BJ (cell line): ENCODE measurements around the gene AKR1B1. TPM values are rescaled to one million over a fixed set of nuclear protein-coding genes. Genes with fewer than 3 reads are reported as not detected.

Experiments
- CTCF ChIA-PET: fragments of 350-600 bp; formaldehyde crosslinking; extraction: SDS; loops from one replicate; lab custom pipeline; 2021; ENCODE audit warnings: antibody characterized with exemption, inconsistent platforms; lab: Yijun Ruan, JAX
- POLR2A ChIA-PET: fragments of 300-600 bp; sonication (Branson Sonifier 250); formaldehyde crosslinking; extraction: SDS; loops from one replicate; lab custom pipeline; 2021; ENCODE audit warnings: antibody characterized with exemption; lab: Charles Lee
- DNase-seq: peaks from one replicate; pipeline ENCODE4 v3.0.0-alpha.2; 2011; ENCODE audit warnings: low read depth
- H3K27me3 ChIP-seq: 2 replicates; pipeline ENCODE4 v1.6.0; 2011; ENCODE audit warnings: low read length; ENCODE audit not compliant: control insufficient read depth, insufficient read depth
- H3K36me3 ChIP-seq: 2 replicates; pipeline ENCODE4 v1.5.1; 2011; ENCODE audit warnings: low read length; ENCODE audit not compliant: control insufficient read depth, insufficient read depth
- H3K4me3 ChIP-seq: 2 replicates; pipeline ENCODE4 v1.5.1; 2011; ENCODE audit warnings: low read depth, mild to moderate bottlenecking, control low read depth, low read length
- polyA plus RNA-seq: library from polyadenylated mRNA; depleted of rRNA; stranded (reverse); fragments of >200 nt; gene quantifications from 2 replicates; pipeline ENCODE4 v1.2.3, GENCODE V29; 2011
- TF ChIP-seq, protein P1 (sequence below): IDR thresholded peaks from 2 replicates; pipeline ENCODE4 v1.5.1; 2011; ENCODE audit warnings: low read depth, mild to moderate bottlenecking, control low read depth, inconsistent platforms, low read length, moderate library complexity; ENCODE audit not compliant: insufficient read depth

The AKR1B1 gene
- polyA plus RNA-seq, 1 experiment: 331 TPM

DNA sequence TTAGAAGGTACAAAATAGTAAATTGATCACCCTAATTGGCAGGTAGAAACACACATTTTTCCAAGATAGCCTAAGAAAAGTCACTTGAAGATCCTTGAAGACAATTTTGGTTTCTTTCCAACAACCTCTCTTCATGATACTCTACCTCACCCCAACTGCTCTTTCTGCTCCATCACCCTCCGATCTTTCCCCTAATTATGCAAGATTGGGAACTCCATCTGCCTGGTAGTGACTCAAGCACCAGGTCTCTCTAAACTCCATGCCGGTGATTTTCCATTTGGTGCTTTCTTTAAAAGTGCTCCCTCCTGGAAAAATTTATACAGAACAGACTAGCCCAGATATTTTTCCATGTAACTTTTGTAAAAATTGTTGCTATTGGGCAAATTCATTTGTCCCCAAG lies 1.1 kb upstream of the AKR1B1 start:
- Histone ChIP-seq H3K27me3 (no peaks in the 10 kb centered on the region), H3K4me3 (no peak overlapping the region), H3K36me3 (0 out of 2 replicates have a peak, but pooled peaks cover 2% of the 10 kb centered on the region)
- DNase-seq: no peak
- ChIA-PET POLR2A (no interaction called here), CTCF (interaction anchor here (1.0 to 5.6 kb wide), 5 partner anchors 14 to 54 kb away, joined by 3 to 53 read pairs (median 28); no protein-coding TSS in a partner anchor)
- TF ChIP-seq, protein P1, sequence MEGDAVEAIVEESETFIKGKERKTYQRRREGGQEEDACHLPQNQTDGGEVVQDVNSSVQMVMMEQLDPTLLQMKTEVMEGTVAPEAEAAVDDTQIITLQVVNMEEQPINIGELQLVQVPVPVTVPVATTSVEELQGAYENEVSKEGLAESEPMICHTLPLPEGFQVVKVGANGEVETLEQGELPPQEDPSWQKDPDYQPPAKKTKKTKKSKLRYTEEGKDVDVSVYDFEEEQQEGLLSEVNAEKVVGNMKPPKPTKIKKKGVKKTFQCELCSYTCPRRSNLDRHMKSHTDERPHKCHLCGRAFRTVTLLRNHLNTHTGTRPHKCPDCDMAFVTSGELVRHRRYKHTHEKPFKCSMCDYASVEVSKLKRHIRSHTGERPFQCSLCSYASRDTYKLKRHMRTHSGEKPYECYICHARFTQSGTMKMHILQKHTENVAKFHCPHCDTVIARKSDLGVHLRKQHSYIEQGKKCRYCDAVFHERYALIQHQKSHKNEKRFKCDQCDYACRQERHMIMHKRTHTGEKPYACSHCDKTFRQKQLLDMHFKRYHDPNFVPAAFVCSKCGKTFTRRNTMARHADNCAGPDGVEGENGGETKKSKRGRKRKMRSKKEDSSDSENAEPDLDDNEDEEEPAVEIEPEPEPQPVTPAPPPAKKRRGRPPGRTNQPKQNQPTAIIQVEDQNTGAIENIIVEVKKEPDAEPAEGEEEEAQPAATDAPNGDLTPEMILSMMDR: no peak

DNA sequence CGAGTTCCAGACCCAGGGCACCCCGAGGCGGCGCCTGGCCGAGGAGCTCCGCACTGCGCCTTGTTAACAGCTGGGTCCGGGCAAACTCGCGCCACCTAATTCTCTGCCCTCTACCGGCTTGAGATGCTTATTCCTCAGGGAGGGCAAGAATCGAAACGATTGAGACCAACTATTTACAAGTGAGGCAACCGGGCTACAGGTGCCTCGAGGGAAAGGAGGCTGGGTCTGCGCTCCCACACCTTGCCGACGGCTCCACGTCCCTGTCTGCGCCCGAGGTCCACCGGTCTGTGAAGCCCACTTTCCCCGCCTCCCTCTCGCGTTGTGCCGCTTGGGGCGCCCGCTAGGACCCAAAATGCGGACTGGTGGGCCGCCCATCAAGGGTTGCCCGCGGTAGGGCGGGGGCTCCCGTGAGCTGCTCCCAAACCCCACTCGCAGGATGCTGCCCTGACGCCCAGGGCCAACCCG lies 527 bp downstream of the AKR1B1 start:
- H3K36me3 ChIP-seq: 0 out of 2 replicates have a peak, but pooled peaks cover 2% of the 10 kb centered on the region
- POLR2A ChIA-PET: no interaction called here
- no peak for DNase-seq
- no peaks in the 10 kb centered on the region for H3K27me3 ChIP-seq
- CTCF ChIA-PET: interaction anchor here (0.6 to 5.6 kb wide), 19 partner anchors 12 to 1496 kb away, joined by 3 to 53 read pairs (median 4); partner anchors contain the start of gene BPGM
- peak overlapping the region; percentile 82 for H3K4me3 ChIP-seq
- TF ChIP-seq, protein P1: peak; percentile 49; the same call in 1 of the 2 replicates

DNA sequence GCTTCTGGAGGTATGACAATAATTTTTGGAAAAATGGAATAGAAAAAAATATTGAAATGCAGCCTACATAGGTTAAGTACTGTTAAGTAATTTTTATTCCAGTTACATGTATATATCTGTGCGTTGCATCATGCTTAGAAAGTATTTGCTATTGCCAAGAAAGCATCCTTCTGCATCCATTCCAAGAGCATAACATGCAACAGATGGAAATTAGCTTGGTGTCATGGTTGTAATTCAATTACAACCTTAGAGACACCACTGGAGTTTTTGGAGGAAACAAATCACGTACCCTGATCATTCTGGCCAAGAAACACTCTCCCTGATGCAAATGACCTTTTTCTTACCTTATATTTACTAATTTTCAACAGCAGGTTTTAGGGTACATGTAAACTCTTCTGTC lies 1.7 kb downstream of the AKR1B1 start:
- Histone ChIP-seq H3K4me3 (no peak overlapping the region; the same call in 1 of the 2 replicates), H3K27me3 (no peaks in the 10 kb centered on the region), H3K36me3 (0 out of 2 replicates have a peak, but pooled peaks cover 2% of the 10 kb centered on the region)
- ChIA-PET POLR2A (no interaction called here), CTCF (interaction anchor here (1.2 to 5.6 kb wide), 8 partner anchors 11 to 59 kb away, joined by 3 to 53 read pairs (median 10); no protein-coding TSS in a partner anchor)
- no peak for DNase-seq
- TF ChIP-seq, protein P1: no peak

DNA sequence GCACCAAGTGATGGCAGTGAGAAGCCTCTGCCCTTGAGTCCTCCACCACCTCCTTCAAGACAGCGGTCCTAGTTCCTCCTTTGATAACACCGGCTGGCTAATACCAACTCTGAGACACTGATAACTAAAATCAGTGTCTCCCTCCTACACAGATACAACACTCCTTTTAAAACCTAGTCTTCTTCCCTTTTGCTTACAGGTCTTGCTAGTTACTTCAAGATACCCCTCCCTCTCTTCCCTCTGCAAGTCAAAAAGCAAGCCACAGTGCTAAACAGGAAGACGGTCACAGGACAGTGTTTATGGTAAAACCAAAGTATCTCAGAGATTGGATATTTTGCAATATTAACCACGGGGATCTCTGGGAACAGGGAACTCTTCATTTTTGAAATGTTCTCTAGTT lies 4.6 kb downstream of the AKR1B1 start:
- H3K27me3 ChIP-seq: no peaks in the 10 kb centered on the region
- ChIA-PET CTCF (interaction anchor here (1.0 to 2.0 kb wide), 4 partner anchors 12 to 56 kb away, joined by 3 to 12 read pairs (median 6); no protein-coding TSS in a partner anchor), POLR2A (no interaction called here)
- H3K36me3 ChIP-seq: peaks cover 14% of the 10 kb centered on the region
- no peak overlapping the region for H3K4me3 ChIP-seq
- TF ChIP-seq, protein P1: no peak
- no peak for DNase-seq

DNA sequence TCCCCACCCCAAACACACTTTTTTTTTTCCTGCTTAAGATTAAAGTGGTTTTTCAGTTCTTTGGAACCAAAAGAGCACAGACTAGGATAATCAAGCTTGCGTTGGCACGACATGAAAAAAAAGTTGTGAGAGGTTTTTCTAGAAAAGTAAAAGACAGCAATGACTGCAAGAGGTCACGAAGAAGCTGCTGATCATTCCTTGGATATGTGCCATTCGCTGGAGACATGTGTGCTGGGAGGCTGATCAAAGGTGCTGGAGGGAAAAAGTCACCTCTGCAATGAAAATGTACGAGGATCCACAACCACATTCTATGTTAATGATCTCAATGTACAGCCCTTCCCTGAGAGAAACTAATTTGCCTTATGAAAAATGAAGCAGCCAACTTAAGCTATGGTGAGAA lies 5.4 kb downstream of the AKR1B1 start:
- Histone ChIP-seq H3K4me3 (no peak overlapping the region), H3K36me3 (peaks cover 14% of the 10 kb centered on the region), H3K27me3 (no peaks in the 10 kb centered on the region)
- ChIA-PET CTCF (interaction anchor here (1.0 to 2.0 kb wide), 5 partner anchors 11 to 60 kb away, joined by 3 to 17 read pairs (median 8); no protein-coding TSS in a partner anchor), POLR2A (no interaction called here)
- TF ChIP-seq, protein P1: no peak
- no peak for DNase-seq
